ENCODE measurements around the gene LRRN4CL.
"Not testable (repeated sequence)": the region's sequence is repeated elsewhere in the genome, so short reads cannot be mapped to it uniquely, and the experiment has no call there.

Gene LRRN4CL

GRCh38 chr11:62675415-62675814, 13.9 kb downstream of the LRRN4CL start:
- DNase-seq (ENCODE audit: low spot score) = not testable (repeated sequence)

DNA sequence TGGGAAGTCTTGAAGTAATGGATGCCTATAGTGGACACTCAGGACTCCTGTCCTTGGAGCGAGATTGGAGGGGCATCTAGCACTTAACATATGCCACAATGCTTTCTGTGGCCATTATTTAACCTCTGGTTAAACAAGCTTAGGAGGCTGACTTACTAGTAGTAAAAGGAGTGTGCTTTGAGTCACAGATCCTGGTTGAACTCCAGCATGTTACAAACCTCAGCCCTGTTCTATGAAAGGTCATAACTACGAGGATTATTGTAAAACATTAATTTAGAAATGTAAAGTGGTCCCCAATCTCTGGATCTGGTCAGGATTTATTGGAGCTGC, 16.2 kb downstream of the LRRN4CL start:
- DNase-seq (ENCODE audit: low spot score) = no peak

GRCh38 chr11:62671608-62672389, 17.5 kb downstream of the LRRN4CL start, which contains the start of the genes LBHD1 and UQCC3:
TSS of gene LBHD1 (minus strand) at chr11:62672267. CDS start at chr11:62670031, 2,236 bp downstream.
TSS of gene UQCC3 (plus strand) at chr11:62671673. CDS start at chr11:62671746, 73 bp downstream.
- peak; percentile 95 for DNase-seq (ENCODE audit: low spot score)

DNA sequence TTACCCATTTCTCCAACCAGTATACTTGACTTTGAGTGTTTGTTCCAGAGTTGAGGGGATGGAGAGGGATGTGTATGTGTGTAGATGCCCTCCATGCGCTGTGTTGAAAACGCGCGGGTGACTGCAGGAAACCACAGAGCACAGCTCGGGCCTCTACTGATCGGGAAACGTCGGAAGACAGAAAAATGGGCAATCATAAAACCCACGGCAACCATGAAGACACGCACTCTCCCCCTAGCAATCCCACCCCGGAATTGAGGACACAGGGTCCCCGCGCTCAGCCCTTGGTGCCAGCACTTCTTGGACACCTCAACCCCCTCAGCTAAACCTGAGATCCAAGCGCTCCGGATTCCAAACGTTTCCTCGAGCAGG, 18.1 kb downstream of the LRRN4CL start:
- no peak for DNase-seq (ENCODE audit: low spot score)

DNA sequence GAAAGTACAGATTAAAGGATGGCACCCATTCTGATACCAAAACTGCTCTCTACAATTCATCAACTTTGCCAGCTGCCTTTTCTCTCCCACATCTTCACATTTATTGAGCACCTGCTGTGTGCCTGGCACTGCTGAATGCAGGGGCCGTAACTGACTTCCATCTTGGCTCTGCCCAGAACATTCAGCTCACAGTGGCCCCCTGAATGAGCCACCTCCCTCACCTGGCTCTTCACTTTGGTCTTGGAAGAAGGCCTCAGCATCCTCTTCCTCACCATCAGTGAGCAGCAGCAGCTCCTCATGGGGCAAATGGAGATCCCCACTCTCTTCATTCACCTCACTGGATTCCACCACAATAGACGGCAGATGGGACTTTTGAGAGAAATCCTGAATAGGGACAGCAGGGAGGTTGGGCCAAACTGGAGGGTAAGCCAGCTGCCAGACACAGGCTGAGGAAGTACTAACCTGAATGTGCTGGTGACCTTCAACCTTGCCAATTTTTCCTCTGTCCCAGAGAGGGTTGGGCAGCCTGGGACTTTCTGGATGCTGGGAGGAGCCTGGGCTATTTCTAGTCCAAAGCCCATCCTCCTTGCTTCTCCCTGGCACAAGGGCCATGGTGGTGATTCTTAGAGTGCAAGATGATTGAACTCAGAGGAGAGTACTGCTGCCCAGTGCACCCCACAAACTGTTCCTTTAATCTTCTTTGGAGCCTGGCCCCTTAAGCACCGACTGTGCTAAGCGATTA, 19.7 kb downstream of the LRRN4CL start:
- no peak for DNase-seq (ENCODE audit: low spot score)

DNA sequence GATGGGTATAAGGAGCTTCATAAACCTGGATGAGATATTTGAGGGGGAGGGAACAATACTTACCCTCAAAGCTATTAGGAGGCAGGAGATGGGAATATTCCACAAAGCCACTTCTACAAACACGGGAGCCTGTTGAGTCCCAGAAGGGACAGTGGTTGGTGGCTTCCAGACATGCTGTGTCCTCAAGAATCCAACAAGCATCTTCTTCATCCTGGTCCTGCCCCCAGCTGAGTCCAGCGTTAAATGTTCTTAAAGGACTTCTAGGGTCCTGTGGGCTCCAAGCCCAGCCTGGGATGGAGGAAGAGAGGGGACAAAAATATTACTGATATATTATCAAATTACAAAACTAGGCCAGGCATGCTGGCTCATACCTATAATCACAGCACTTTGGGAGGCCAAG, 21.9 kb downstream of the LRRN4CL start:
- DNase-seq (ENCODE audit: low spot score) = no peak

DNA sequence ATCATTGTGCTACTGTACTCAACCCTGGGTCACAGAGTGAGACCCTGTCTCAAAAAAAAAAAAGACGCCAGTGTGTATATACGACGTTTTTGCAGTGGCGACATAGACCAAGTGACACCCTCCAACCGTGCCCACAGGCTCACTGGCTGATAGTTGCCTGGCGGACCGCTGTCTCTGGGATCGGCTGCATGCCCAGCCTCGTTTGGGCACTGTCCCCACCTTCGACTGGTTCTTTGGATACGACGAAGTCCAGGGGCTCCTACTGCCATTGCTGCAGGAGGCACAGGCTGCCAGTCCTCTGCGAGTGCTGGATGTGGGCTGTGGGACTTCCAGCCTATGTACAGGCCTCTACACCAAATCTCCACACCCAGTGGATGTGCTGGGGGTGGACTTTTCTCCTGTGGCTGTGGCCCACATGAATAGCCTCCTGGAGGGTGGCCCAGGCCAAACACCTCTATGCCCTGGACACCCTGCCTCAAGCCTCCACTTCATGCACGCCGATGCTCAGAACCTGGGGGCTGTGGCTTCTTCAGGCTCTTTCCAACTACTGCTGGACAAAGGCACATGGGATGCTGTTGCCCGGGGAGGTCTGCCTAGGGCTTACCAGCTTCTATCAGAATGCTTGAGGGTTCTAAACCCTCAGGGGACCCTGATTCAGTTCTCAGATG, 22.9 kb downstream of the LRRN4CL start:
- no peak for DNase-seq (ENCODE audit: low spot score)

GRCh38 chr11:62665599-62666258, 23.6 kb downstream of the LRRN4CL start:
- DNase-seq (ENCODE audit: low spot score) = peak; percentile 71

- peak; percentile 95 for DNase-seq (ENCODE audit: low spot score)
These were observed 24.2 kb downstream of the LRRN4CL start, which contains the start of the genes C11orf98 and CSKMT for GRCh38 chr11:62665075-62665598. TSS of gene C11orf98 (minus strand) at chr11:62665210. CDS start at chr11:62665169, 41 bp downstream. TSS of gene CSKMT (plus strand) at chr11:62665312. CDS start at chr11:62665880, 568 bp downstream.

- DNase-seq (ENCODE audit: low spot score) = peak; percentile 69
These were observed 24.8 kb downstream of the LRRN4CL start for GRCh38 chr11:62664405-62665074.

- no peak for DNase-seq (ENCODE audit: low spot score)
These were observed 32.4 kb downstream of the LRRN4CL start for GRCh38 chr11:62656796-62657429.

GRCh38 chr11:62654297-62654696, 35.0 kb downstream of the LRRN4CL start:
- DNase-seq (ENCODE audit: low spot score) = no peak

DNA sequence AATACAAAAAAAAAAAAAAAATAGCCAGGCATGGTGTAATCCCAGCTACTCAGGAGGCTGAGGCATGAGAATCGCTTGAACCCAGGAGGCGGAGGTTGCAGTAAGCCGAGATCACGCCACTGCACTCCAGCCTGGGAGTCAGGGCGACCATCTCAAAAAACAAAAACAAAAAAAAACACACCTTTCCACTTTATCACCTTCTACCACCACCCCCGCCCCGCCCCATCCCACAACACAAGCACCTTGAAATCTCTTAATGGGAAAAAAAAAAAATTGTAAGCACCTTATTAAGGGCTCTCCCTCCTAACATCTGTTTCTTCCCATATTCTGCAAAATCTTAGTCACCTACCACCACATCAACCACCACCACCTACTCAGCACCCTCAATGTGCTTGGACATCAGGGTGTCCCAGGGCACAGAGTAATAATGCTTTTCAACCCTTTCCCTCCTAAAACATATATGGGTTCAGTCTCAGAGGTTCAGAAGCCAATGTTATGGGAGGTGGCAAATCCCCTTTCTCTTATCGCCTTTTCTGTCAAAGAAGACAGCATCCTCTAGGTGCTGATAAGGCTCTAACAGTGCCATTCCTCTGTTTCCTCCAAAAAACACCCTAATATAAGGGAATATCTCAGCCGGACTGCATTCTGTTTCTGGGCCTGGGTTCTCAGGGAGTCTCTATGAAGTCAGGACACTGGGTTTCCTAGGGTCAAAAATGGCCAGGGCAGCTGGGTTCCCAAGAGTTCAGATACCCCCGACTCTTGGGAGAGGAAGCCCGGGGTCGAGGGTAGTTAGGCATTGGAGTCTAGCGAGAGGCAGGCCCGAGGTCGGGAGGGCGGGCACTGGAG, 36.9 kb downstream of the LRRN4CL start:
- DNase-seq (ENCODE audit: low spot score) = no peak

DNA sequence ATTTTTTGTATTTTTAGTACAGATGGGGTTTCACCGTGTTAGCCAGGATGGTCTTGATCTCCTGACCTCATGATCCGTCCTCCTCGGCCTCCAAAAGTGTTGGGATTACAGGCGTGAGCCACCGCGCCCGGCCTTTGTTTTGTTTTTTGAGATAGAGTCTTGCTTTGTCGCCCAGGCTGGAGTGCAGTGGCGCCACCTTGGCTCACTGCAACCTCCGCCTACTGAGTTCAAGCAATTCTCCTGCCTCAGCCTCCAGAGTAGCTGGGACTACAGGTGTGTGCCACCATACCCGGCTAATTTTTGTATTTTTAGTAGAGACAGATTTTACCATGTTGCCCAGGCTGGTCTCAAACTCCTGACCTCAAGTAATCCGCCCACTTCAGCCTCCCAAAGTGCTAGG, 39.0 kb downstream of the LRRN4CL start:
- DNase-seq (ENCODE audit: low spot score) = not testable (repeated sequence)

DNA sequence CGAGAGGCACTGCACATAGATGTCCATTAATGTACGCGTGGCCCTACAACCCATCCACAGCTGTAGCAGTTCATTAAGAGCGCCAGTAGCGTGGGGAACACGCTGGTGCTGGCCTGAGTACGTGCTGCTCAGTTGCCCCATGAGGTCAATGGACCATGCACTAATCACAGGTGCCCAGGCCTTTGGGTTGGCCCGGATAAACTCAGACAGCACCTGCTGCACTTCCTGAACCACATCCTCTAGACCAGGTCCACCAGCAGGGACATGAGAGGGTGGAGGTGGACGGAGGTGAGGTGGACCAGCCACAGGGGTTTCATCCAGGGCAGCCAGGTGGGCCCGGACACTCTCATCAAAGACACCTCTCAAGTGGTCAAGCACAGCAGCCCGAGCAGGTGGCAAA, 39.8 kb downstream of the LRRN4CL start:
- no peak for DNase-seq (ENCODE audit: low spot score)

- no peak for DNase-seq (ENCODE audit: low spot score)
These were observed 40.4 kb downstream of the LRRN4CL start for GRCh38 chr11:62648967-62649364.

DNA sequence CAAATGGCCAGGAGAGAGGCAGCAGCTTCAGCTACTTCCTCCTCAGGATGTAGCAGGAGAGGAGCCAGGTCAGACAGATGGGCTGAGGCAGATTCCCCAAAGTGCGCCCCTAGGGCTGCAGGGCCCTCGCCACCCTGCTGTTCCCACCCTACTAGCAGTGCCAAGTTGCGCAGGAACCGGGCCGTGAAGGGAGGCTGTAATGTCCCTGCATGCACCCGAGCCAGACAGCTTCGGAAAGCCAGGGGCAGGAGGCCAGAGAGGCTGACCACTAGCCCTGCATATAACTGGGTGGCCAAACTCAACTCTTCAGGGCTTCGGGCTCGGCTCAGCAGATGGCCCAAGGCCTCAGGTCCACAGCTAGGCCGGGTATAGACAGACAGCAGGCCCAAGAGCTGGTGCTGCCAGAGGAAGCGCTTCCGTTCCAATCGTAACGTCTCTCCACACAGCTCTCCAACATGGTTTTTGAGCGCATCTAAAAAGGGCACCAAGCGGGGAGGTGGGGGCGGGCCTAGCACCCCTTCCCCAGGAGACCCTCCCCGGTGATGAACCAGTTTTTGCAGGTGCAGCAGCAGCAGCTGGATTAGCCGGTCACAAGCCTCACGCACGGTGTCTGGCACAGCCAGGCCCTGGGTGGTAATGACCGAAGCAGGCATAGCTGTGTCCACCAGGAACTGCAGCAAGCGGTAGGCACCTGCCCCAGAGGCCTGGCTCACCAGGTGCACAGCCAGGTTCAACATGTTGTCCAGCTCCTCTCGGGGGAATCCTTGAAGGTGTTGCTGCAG, 41.0 kb downstream of the LRRN4CL start:
- no peak for DNase-seq (ENCODE audit: low spot score)

GRCh38 chr11:62647609-62648005, 41.7 kb downstream of the LRRN4CL start:
- DNase-seq (ENCODE audit: low spot score) = no peak

All from cerebellar cortex (tissue), 1 donor.